ENCODE data around the gene TMEM62.
"Not testable (repeated sequence)": the region's sequence is repeated elsewhere in the genome, so short reads cannot be mapped to it uniquely, and the experiment has no call there.

Gene TMEM62

GRCh38 chr15:43209059-43209824 lies 75.9 kb downstream of the TMEM62 start:
- no peak for DNase-seq (ENCODE audit: low read depth in 2 of 2)

GRCh38 chr15:43210172-43210745 lies 76.9 kb downstream of the TMEM62 start:
- no peak for DNase-seq (ENCODE audit: low read depth in 2 of 2)

- no peak for DNase-seq (ENCODE audit: low read depth in 2 of 2)
Observed at GRCh38 chr15:43210807-43211206, 77.4 kb downstream of the TMEM62 start.

DNA sequence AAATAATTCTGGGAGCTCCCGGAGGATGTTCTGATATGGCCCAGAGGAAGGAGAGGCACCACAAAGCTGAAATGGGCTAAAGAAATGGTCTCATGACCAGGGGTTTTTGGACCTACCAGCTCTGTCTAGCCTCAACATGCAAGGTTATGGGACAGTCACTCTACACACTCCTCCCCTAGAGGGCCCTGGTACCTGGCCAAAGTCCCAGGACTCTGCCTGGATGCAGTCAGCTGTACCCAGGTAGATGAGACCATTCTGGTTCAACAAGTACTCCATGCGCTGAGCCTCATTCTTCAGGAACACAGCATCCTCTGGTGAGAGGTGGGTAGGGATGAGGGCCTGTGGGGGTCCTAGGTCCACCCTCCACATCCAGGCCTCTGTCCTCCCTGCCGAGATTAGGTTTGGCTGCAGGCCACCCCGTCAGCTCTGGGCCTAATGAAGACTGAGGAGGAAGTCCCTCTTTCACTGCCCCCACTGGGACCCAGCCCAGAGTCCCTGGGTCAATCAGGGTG lies 77.9 kb downstream of the TMEM62 start:
- DNase-seq (ENCODE audit: low read depth in 2 of 2): no peak

GRCh38 chr15:43212299-43212698 lies 78.9 kb downstream of the TMEM62 start:
- DNase-seq (ENCODE audit: low read depth in 2 of 2): no peak

DNA sequence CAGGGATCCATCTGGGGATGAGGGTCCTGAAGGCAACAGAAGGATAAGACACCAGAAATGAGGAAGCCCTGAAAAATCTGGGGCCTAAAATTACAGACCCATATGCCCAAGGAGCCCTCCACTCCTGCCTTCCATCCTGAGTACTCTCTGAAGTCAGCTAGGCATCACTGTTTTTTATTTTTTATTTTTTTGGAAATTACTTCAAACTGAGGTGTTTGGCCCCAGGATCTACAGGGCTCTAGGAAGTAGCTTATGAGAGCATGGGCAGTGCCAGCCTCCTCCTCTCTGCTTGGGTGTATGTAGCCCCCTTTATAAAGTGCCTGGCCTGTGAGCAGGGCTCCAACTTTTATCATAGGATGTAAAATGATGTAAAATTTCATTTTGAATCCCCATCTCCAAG lies 79.6 kb downstream of the TMEM62 start:
- DNase-seq (ENCODE audit: low read depth in 2 of 2): no peak

DNA sequence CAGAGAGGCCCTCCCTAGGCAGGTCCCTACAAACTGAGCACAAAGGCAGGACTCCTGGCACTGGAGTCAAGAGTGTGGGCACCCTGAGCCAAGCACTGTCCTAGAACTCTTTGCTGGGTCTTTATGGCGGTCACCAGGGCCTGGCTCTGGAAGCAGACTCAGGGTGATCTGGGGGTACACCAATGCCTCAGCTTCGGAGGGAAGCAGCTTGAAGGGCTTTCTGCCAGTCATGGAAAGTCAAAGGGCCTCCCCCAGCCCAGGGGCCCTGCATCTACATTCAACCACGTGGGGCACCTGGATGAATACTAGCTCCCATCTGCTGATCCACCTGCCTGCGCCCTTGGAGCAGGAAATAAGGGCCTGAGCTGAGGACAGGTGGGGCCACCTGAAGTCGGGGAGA lies 80.1 kb downstream of the TMEM62 start:
- no peak for DNase-seq (ENCODE audit: low read depth in 2 of 2)

GRCh38 chr15:43214169-43214568 lies 80.8 kb downstream of the TMEM62 start:
- no peak for DNase-seq (ENCODE audit: low read depth in 2 of 2)

DNA sequence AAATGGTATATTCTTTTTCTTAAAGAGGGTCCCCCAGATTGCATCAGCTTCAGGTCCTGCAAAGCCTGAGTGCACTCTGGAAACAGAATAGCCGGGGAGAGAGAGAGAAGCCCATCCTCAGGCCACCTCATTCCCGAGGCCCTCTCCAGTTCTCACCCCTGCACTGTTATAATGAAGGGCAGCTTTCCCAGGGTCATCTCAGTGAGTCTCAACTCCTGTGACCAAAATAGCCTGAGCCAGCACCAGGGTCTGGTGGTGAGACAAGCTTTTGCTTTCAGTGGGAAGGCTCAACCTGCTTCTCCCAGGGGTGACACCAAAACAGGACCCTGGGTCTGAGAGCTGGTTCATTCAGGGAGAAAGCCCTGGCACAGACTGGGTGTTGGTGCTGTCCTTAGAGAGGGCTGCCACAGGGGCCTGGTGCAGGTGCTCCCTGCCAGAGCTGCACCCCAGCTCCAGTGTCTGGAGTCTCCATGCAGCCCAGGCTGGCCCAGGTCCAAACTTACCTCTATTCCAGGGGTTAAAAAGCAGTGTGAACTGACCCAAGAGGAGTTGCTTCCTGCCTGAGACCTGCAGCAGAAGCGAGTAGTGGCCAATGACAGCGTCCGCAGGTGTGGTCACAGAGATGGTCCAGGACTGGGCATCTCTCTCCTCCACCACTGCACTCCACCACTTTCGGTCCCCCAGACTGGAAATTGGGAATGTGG lies 81.4 kb downstream of the TMEM62 start:
- no peak for DNase-seq (ENCODE audit: low read depth in 2 of 2)

GRCh38 chr15:43215961-43216360 lies 82.6 kb downstream of the TMEM62 start:
- DNase-seq (ENCODE audit: low read depth in 2 of 2): no peak

- peak in 1 of 2 donors; percentile 9 for DNase-seq (ENCODE audit: low read depth in 2 of 2)
Observed at GRCh38 chr15:43218908-43219706, 85.7 kb downstream of the TMEM62 start.

DNA sequence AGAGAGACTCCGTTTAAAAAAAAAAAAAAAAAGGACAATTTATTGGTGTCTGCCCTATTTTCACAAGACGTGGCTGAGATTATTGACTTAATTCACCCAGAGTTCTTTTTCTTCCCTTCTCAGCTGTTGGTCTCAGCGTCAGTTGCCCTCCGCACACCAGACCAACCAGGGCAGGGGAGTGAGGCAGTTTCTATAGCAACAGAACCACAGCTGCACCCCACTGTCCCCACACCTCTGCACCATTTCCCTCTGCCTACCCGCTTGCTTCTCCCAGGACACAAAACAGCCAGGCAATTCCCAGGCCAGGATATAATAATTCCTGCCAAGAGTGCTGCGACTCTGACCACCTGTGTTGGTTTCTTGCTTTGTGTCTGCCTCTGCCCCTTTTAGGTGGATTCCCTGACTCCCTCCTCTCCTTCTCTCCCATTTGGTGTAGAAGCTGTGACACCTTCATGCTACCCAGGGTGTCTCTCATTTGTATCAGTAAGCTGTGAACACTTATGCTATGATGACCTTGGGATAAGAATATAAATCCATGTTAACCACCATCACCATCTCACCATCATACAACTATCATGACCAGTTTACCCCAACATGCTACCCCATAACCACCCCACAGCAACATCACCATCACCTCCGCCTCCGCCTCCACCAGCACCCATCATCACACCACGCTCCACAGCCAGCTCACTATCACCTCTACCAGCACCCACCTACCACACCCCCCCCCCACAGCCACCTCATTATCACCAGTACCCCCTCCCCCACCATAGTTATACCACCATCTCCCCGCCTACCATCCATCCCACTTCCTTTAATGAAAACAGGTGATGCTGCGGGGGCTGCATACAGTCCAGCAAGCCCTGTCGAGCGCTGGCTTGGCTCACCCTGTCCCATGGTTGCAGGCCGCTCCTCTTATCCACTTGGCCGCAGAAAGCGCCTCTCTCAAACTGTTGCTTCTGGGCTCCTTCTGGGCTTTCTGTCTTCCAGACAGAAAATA lies 86.8 kb downstream of the TMEM62 start:
- DNase-seq (ENCODE audit: low read depth in 2 of 2): no peak

DNA sequence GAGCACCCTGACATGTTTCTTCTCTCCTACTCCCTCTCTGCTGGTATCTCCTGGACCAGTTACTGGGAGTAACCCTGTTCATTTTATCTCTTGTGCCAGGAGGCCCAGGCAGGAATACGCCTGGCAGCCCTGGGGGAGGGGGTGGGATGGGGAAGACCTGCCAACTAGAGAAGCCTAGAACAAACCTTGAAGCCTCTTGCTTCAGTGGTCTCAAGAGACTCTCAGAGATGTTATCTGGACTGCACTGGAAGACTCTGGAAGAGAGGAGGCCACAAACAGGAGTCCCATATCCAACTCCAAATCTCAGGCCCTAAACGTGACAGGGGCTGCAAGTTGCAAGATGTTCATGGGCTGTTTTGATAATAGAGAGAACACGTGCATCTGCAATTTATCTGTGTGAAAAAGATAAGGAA lies 87.6 kb downstream of the TMEM62 start, which contains the start of gene EPB42:
Gene EPB42, minus strand, starts transcription at position 28 of the 413 bp plus-strand sequence. CDS start 193 bp downstream, outside the sequence.
- DNase-seq (ENCODE audit: low read depth in 2 of 2): no peak

GRCh38 chr15:43221422-43221821 lies 88.0 kb downstream of the TMEM62 start:
- no peak for DNase-seq (ENCODE audit: low read depth in 2 of 2)

DNA sequence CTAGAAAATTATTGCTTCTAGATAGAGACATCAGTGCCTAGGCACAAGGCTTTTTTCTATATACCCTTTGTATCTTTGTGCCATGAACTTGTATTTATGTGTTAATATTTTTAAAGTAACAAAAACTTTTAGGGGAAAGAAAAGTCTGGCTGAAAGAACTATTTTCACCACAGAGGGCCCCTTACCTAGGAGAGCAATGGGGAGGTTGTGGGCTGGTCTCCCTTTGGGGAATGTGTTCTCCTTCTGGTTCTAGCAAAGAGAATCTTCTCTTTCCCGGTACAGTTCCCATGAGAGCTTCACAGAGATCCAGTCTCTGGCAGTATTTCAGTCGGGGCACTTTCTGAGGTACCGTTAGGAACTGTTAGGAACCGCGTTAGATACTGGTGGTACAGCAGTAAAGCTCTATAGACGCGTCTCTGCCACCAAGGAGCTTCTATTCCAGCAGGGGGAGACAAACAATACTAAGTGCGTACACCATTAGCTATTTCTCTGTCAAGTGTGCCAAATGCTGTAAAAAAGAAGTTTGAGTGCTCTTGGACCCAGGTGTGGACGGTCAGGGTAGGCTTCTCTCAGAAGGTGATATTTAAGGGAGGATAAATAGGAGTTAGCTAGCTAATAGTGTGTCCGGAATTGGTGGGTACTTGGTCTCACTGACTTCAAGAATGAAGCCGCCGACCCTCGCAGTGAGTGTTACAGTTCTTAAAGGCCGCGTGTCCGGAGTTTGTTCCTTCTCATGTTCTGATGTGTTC lies 92.0 kb downstream of the TMEM62 start:
- DNase-seq (ENCODE audit: low read depth in 2 of 2): peak; percentile 3 to 31

GRCh38 chr15:43225950-43226255 lies 92.5 kb downstream of the TMEM62 start:
- DNase-seq (ENCODE audit: low read depth in 2 of 2): not testable (repeated sequence)

GRCh38 chr15:43226436-43227305 lies 93.3 kb downstream of the TMEM62 start:
- no peak for DNase-seq (ENCODE audit: low read depth in 2 of 2)

DNA sequence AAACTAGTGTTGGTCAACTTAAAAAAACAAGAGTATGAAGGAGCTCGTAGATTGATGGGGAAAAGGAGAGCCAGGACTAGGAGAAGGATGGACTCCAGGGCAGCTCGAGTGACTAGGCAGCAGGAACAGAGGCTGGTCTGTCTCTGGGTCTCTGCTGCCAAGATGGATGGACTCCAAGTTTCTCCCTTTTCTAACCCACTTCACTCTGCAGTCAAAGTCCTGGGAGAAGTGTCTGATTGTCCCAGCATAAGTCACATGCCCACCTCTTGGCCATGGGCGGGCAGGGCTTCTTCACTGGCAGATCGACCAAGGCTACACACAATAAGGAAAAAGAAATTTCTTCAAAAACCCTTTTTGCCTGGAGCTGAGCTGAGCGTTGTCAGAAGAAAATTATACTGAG lies 96.6 kb downstream of the TMEM62 start:
- no peak for DNase-seq (ENCODE audit: low read depth in 2 of 2)

- no peak for DNase-seq (ENCODE audit: low read depth in 2 of 2)
Observed at GRCh38 chr15:43230640-43231115, 97.3 kb downstream of the TMEM62 start.

Measured in stimulated activated CD4-positive, alpha-beta T cell treated with anti-CD3 and anti-CD28 coated beads, Interleukin-4, amount 100 ng/mL, for 48 hours (primary cell).